Astrocyte (in vitro differentiated cells and primary cell): ENCODE measurements around the gene SLC39A5. TPM values are rescaled to one million over a fixed set of nuclear protein-coding genes. Genes with fewer than 3 reads are reported as not detected.
A peak's percentile ranks its signal among the peaks of the same experiment; 100 is the strongest.

Source experiments
- DNase-seq: peaks from one replicate; pipeline ENCODE4 v3.0.0-alpha.2; 2010; ENCODE audit warnings: low read depth
- FAIRE-seq: peaks from 2 replicates; lab custom pipeline; 2011; peaks lifted over from hg19 to GRCh38; lab: Jason Lieb, UNC
- H2AFZ ChIP-seq: 2 replicates; pipeline ENCODE4 v1.6.0; 2012; ENCODE audit warnings: low read depth, low read length, inconsistent platforms
- H3K27ac ChIP-seq: 2 replicates; pipeline ENCODE4 v1.5.1; 2011; ENCODE audit warnings: low read depth, low read length, inconsistent platforms
- H3K27me3 ChIP-seq: 2 replicates; pipeline ENCODE4 v1.6.0; 2011; ENCODE audit warnings: low read length, inconsistent platforms; ENCODE audit not compliant: insufficient read depth
- H3K36me3 ChIP-seq: 2 replicates; pipeline ENCODE4 v1.5.1; 2011; ENCODE audit warnings: low read length, inconsistent platforms; ENCODE audit not compliant: insufficient read depth
- H3K4me1 ChIP-seq: 2 replicates; pipeline ENCODE4 v1.5.1; 2011; ENCODE audit warnings: low read length, inconsistent platforms; ENCODE audit not compliant: insufficient read depth
- H3K4me2 ChIP-seq: 2 replicates; pipeline ENCODE4 v1.6.0; 2012; ENCODE audit warnings: low read length, inconsistent platforms
- H3K4me3 ChIP-seq: 2 replicates; pipeline ENCODE4 v1.5.1; 2011; ENCODE audit warnings: low read depth, mild to moderate bottlenecking, low read length, inconsistent platforms; ENCODE audit not compliant: insufficient read depth
- H3K79me2 ChIP-seq: 2 replicates; pipeline ENCODE4 v1.6.0; 2012; ENCODE audit warnings: mild to moderate bottlenecking, low read length, inconsistent platforms; ENCODE audit not compliant: insufficient read depth
- H3K9ac ChIP-seq: 2 replicates; pipeline ENCODE4 v1.6.0; 2012; ENCODE audit warnings: mild to moderate bottlenecking, low read length, inconsistent platforms
- H3K9me3 ChIP-seq: 2 replicates; pipeline ENCODE4 v1.5.1; 2012; ENCODE audit warnings: low read depth, mild to moderate bottlenecking, low read length, inconsistent platforms; ENCODE audit not compliant: insufficient read depth
- H4K20me1 ChIP-seq: 2 replicates; pipeline ENCODE4 v1.6.0; 2012; ENCODE audit warnings: low read length, inconsistent platforms; ENCODE audit not compliant: insufficient read depth
- H3K27ac Mint-ChIP-seq: one replicate; pipeline ENCODE4 v1.8.0; 2021; ENCODE audit warnings: mild to moderate bottlenecking, mixed read lengths; ENCODE audit not compliant: unreplicated experiment
- H3K27me3 Mint-ChIP-seq: one replicate; pipeline ENCODE4 v1.8.0; 2021; ENCODE audit warnings: low read depth, mixed read lengths; ENCODE audit not compliant: unreplicated experiment
- H3K36me3 Mint-ChIP-seq: one replicate; pipeline ENCODE4 v1.8.0; 2021; ENCODE audit warnings: low read depth, mixed read lengths; ENCODE audit not compliant: unreplicated experiment
- H3K4me1 Mint-ChIP-seq: one replicate; pipeline ENCODE4 v1.8.0; 2021; ENCODE audit warnings: low read depth, mixed read lengths; ENCODE audit not compliant: unreplicated experiment
- H3K4me3 Mint-ChIP-seq: one replicate; pipeline ENCODE4 v1.8.0; 2021; ENCODE audit warnings: mild to moderate bottlenecking, moderate library complexity, mixed read lengths; ENCODE audit not compliant: unreplicated experiment
- H3K9me3 Mint-ChIP-seq: one replicate; pipeline ENCODE4 v1.8.0; 2021; ENCODE audit warnings: mild to moderate bottlenecking, mixed read lengths; ENCODE audit not compliant: unreplicated experiment
- CTCF ChIP-seq: IDR thresholded peaks from 2 replicates; pipeline ENCODE4 v1.5.1; 2011; ENCODE audit warnings: low read depth, mild to moderate bottlenecking, inconsistent platforms, low read length, moderate library complexity; ENCODE audit not compliant: insufficient read depth
- EZH2 ChIP-seq: IDR thresholded peaks from 2 replicates; pipeline ENCODE4 v1.6.1; 2012; ENCODE audit warnings: mild to moderate bottlenecking, low read length, inconsistent platforms; ENCODE audit not compliant: insufficient read depth
- total RNA-seq: library from RNA; stranded (reverse); gene quantifications from 2 replicates; pipeline ENCODE4 v1.2.1, GENCODE V29; 2021

SLC39A5 gene
- total RNA-seq, 1 donor from 2014 or later, result 0.39 TPM

GRCh38 chr12:56188131-56188777 is 41.6 kb upstream of the SLC39A5 start:
- H3K27ac Mint-ChIP-seq, result peak overlapping the region; percentile 67
- peak overlapping the region; percentile 91 for H3K4me3 Mint-ChIP-seq

GRCh38 chr12:56188778-56189098 is 41.1 kb upstream of the SLC39A5 start:
- Histone ChIP-seq H3K27ac (no peak overlapping the region), H3K9me3 (no peaks in the 10 kb centered on the region), H2AFZ (peak overlapping the region; percentile 49), H3K36me3 (peaks cover 20% of the 10 kb centered on the region), H3K4me2 (peak overlapping the region; percentile 85), H4K20me1 (peaks cover 24% of the 10 kb centered on the region), H3K9ac (peak overlapping the region; percentile 85), H3K4me3 (peak overlapping the region; percentile 75), H3K27me3 (no peaks in the 10 kb centered on the region), H3K79me2 (peaks cover 30% of the 10 kb centered on the region), H3K4me1 (peaks cover 13% of the 10 kb centered on the region)
- TF ChIP-seq EZH2, result no peak
- TF ChIP-seq CTCF, result no peak
- no peaks in the 10 kb centered on the region for H3K27me3 Mint-ChIP-seq
- peaks cover 3% of the 10 kb centered on the region for H3K36me3 Mint-ChIP-seq
- peak overlapping the region; percentile 91 for H3K4me3 Mint-ChIP-seq
- DNase-seq, result no peak
- H3K27ac Mint-ChIP-seq, result peak overlapping the region; percentile 67
- no peaks in the 10 kb centered on the region for H3K9me3 Mint-ChIP-seq
- no peak for FAIRE-seq
- H3K4me1 Mint-ChIP-seq, result peaks cover 6% of the 10 kb centered on the region

More at GRCh38 chr12:56188131-56188777, 41.6 kb upstream of the SLC39A5 start:
- H3K9me3 Mint-ChIP-seq, result no peaks in the 10 kb centered on the region
- H3K36me3 ChIP-seq, result peaks cover 25% of the 10 kb centered on the region
- H3K27me3 ChIP-seq, result no peaks in the 10 kb centered on the region
- no peaks in the 10 kb centered on the region for H3K9me3 ChIP-seq
- FAIRE-seq, result no peak
- H3K4me2 ChIP-seq, result peak overlapping the region; percentile 85
- H3K27me3 Mint-ChIP-seq, result no peaks in the 10 kb centered on the region
- peaks cover 3% of the 10 kb centered on the region for H3K36me3 Mint-ChIP-seq
- peaks cover 6% of the 10 kb centered on the region for H3K4me1 Mint-ChIP-seq
- peaks cover 30% of the 10 kb centered on the region for H3K79me2 ChIP-seq
- peaks cover 13% of the 10 kb centered on the region for H3K4me1 ChIP-seq
- H3K9ac ChIP-seq, result peak overlapping the region; percentile 85
- TF ChIP-seq CTCF (no peak), EZH2 (no peak)
- peak overlapping the region; percentile 49 for H2AFZ ChIP-seq
- H3K27ac ChIP-seq, result no peak overlapping the region
- DNase-seq, result no peak
- H3K4me3 ChIP-seq, result peak overlapping the region; percentile 75
- H4K20me1 ChIP-seq, result peaks cover 27% of the 10 kb centered on the region
